Right ventricle myocardium inferior (tissue), 1 donor: ENCODE results near the gene KLHL7. TPM values are rescaled to one million over a fixed set of nuclear protein-coding genes. Genes with fewer than 3 reads are reported as not detected.
"Not testable (repeated sequence)": the region's sequence is repeated elsewhere in the genome, so short reads cannot be mapped to it uniquely, and the experiment has no call there.

Experiments used
- ATAC-seq: fragments of 200-7000 bp; cut with Tn5 transposase; one replicate; pipeline ENCODE4 v1.9.1; 2020; ENCODE audit warnings: mild to moderate bottlenecking, moderate library complexity
- DNase-seq: peaks from one replicate; pipeline ENCODE4 v3.0.0; 2021; ENCODE audit errors: missing footprints
- intact Hi-C: fragments of 100-400 bp; cut with DNase I; formaldehyde crosslinking; loops from one replicate; pipeline ENCODE4 v1.11.0; 2022
- total RNA-seq: library from RNA; stranded (reverse); fragmentation: NEBNext Ultra II Directional; extraction: Animal tissue kit (Norgen Biotek cat#: 25700); gene quantifications from one replicate; pipeline ENCODE4 v1.2.1, GENCODE V29; 2021
- donor health status: DM: no; HTN: yes; CAD: no; lungs with severe emphysema.

Gene KLHL7
- total RNA-seq, 1 donor from 2014 or later, result 162 TPM

GRCh38 chr7:23106057-23106822 lies 655 bp downstream of the KLHL7 start:
- DNase-seq (no peak), ATAC-seq (peak; percentile 57)
- intact Hi-C loops, result loop anchor here (5.0 kb wide), 2 partner anchors 61 to 141 kb away; partner anchors contain the start of gene GPNMB

- ATAC-seq, result no peak
- no peak for DNase-seq
- intact Hi-C loops, result loop anchor here (5.0 kb wide), 2 partner anchors 60 to 140 kb away; partner anchors contain the start of gene GPNMB
These were observed 1.5 kb downstream of the KLHL7 start for GRCh38 chr7:23106823-23107663.

GRCh38 chr7:23107781-23108180 lies 2.2 kb downstream of the KLHL7 start:
- DNase-seq, result no peak
- intact Hi-C loops, result loop anchor here (5.0 kb wide), 2 partner anchors 60 to 140 kb away; partner anchors contain the start of gene GPNMB
- peak; percentile 27 for ATAC-seq

DNA sequence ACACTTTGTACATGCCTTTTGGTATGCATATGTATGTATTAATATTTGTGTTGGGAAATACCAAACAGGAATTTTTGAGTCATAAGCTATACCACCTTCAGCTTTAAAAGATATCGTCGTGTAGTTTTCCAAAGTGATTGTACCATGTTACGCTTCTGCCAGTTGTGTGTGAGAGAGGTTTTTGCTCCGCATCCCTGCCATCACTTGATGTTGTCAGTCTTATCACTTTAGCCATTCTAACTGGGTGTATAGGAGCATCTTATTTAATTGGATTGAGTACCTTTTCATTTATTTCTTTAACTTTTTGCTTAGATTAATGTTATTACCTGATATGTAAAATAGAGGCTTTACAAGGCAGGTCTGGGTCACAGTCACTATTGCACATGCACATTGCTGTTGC lies 3.4 kb downstream of the KLHL7 start:
- DNase-seq (no peak), ATAC-seq (no peak)
- intact Hi-C loops, result loop anchor here (5.0 kb wide), 2 partner anchors 58 to 138 kb away; partner anchors contain the start of gene GPNMB

GRCh38 chr7:23109470-23109869 lies 3.9 kb downstream of the KLHL7 start:
- ATAC-seq (no peak), DNase-seq (no peak)
- intact Hi-C loops, result loop anchor here (5.0 kb wide), 2 partner anchors 58 to 138 kb away; partner anchors contain the start of gene GPNMB

GRCh38 chr7:23114896-23115295 lies 9.3 kb downstream of the KLHL7 start:
- DNase-seq (no peak), ATAC-seq (no peak)
- intact Hi-C loops, result loop anchor here (5.0 kb wide), 1 partner anchor 32 kb away; no protein-coding TSS in a partner anchor

GRCh38 chr7:23115991-23116390 lies 10.4 kb downstream of the KLHL7 start:
- ATAC-seq (no peak), DNase-seq (no peak)
- intact Hi-C loops, result no loop called here

- ATAC-seq (peak; percentile 52), DNase-seq (no peak)
These were observed 12.3 kb downstream of the KLHL7 start for GRCh38 chr7:23117841-23118240.

GRCh38 chr7:23120106-23120505 lies 14.5 kb downstream of the KLHL7 start:
- DNase-seq (no peak), ATAC-seq (no peak)
- intact Hi-C loops, result no loop called here

More at GRCh38 chr7:23117841-23118240, 12.3 kb downstream of the KLHL7 start:
- intact Hi-C loops, result no loop called here

GRCh38 chr7:23121165-23121564 lies 15.6 kb downstream of the KLHL7 start:
- intact Hi-C loops, result no loop called here
- DNase-seq (no peak), ATAC-seq (no peak)

- intact Hi-C loops, result no loop called here
- DNase-seq (no peak), ATAC-seq (peak; percentile 55)
These were observed 17.4 kb downstream of the KLHL7 start for GRCh38 chr7:23123007-23123406.

GRCh38 chr7:23123465-23123864 lies 17.9 kb downstream of the KLHL7 start:
- intact Hi-C loops, result no loop called here
- peak; percentile 45 for ATAC-seq
- DNase-seq, result no peak

DNA sequence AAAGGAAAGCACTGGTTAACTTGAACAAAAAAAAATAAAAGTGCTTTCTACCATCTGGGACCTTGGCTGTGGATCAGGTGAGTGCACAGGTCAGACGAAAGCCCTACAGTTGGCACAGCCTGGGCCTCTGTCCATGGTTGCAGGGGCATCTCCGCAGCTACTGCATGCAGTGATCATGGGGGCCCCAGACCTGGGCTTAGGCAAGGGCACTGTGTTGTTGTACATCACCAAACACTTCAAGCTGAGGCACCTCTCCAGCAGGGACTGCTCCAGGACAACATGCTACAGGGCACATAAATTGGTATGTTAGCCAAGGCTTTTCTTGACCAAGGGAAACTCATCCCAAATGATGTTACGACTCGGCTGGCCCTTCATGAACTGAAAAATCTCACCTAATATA lies 23.5 kb downstream of the KLHL7 start:
- peak; percentile 93 for ATAC-seq
- intact Hi-C loops, result loop anchor here (5.0 kb wide), 1 partner anchor 38 kb away; no protein-coding TSS in a partner anchor
- no peak for DNase-seq

GRCh38 chr7:23131799-23132198 lies 26.2 kb downstream of the KLHL7 start:
- DNase-seq, intact Hi-C loops, ATAC-seq: not testable (repeated sequence)

- intact Hi-C loops, result no loop called here
- DNase-seq (no peak), ATAC-seq (no peak)
These were observed 28.2 kb downstream of the KLHL7 start for GRCh38 chr7:23133797-23134196.

DNA sequence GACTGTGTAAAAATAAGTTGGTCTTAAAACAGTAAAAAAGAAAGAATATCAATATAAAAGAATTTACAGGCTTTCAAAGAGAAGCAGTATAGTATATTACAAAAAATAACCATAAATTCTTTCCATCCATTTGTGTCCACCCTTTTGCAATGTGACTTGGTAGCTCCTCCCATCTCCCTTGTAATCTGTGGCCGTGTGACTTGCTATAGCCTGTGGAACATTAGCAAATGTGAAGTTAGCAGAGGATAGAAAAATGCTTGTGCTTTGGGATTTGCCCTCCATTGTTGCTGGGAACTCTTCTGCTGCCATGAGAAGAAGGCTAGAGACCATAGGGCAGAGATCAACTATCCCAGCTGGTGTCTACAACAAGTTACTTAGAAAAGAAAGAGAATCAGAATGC lies 30.2 kb downstream of the KLHL7 start:
- intact Hi-C loops, result no loop called here
- no peak for DNase-seq
- ATAC-seq, result no peak

DNA sequence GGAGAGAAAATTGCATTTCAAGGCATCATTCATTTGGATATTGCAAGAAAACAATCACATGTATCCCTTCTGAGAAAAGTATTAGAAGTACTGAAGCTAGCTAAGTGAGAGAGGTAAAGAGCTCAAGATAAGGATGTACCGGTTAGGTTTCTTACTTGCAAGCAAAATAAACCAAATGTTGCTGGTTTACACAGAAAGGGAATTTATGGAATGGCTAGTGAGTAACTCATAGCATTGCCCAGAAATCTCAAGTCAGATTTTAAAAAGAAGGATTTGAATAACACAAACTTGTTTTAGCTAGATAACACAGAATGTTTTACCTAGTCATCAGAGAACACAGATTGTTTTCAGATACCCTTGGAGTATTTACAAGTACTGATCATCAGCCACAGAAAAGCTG lies 30.6 kb downstream of the KLHL7 start:
- intact Hi-C loops, result no loop called here
- no peak for ATAC-seq
- DNase-seq, result no peak

DNA sequence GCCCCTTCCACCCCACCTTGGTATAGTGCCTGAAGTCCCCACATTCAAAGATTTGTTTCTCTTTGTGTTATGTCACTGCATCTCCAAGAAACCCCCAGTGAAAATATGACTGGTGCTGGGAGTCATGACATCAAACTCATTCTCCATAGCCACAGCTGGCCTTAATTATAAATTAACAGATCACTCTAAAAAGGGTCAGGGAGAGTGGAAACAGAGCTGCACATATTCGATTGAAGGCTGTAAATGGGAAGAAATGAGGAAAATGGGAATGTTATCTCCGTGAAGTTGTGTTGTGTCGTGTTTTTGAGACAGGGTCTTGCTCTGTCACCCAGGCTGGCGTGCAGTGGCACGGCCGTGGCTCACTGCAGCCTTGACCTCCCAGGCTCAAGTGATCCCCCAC lies 52.1 kb downstream of the KLHL7 start:
- DNase-seq (no peak), ATAC-seq (no peak)
- intact Hi-C loops, result no loop called here

DNA sequence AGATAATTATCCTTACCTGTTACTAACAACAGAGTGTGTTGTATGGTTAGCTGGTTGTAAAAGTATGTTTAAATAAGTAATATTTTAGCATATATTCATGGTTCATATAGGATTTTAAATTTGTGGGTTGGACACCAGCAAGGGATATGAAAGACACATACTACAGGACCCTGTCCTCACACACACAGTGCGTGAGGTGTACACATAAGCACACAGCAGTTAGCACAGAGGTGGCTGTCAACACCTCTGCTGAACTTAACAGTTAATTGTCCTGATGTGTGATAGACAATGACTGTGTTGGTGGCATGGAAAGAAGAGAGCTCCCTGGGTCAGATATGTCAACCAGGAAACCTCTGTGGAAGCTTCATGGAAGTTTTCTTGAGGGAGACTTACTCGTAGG lies 53.0 kb downstream of the KLHL7 start:
- intact Hi-C loops, result no loop called here
- DNase-seq, result no peak
- no peak for ATAC-seq
